Naive thymus-derived CD8-positive, alpha-beta T cell (primary cell): ENCODE measurements around the gene MPPED1. TPM values are rescaled to one million over a fixed set of nuclear protein-coding genes. Genes with fewer than 3 reads are reported as not detected.

Source experiments
- ATAC-seq, 2 donors: fragments of 150-1000 bp; cut with Tn5 transposase in 1 of 2; sonication (Bioruptor Pico), chemical (Tn5 transposase) in 1 of 2; 1 replicate in 1 of 2; 2 replicates in 1 of 2; pipeline ENCODE4 v1.10.0; 2021; ENCODE audit warnings: mild to moderate bottlenecking in 2 of 2, moderate library complexity in 2 of 2
- POLR2A ChIA-PET: fragments of 350-600 bp; sonication (Branson Sonifier 250); formaldehyde crosslinking; loops from one replicate; lab custom pipeline; 2021; ENCODE audit warnings: antibody characterized with exemption; lab: Charles Lee
- DNase-seq, 10 donors: peaks; one replicate each; pipeline versions ENCODE4 v3.0.0 to v3.0.0-alpha.2; 2020 to 2022
- H3K27ac Mint-ChIP-seq, 10 donors: one replicate each; pipeline ENCODE4 v1.8.0; 2020 to 2022; ENCODE audit warnings: mild to moderate bottlenecking in 10 of 10, mixed read lengths in 10 of 10, moderate library complexity in 4 of 10, inconsistent platforms in 1 of 10
- H3K27me3 Mint-ChIP-seq, 5 donors: one replicate each; pipeline ENCODE4 v1.8.0; 2021 to 2022; ENCODE audit warnings: mixed read lengths in 5 of 5
- H3K36me3 Mint-ChIP-seq, 3 donors: one replicate each; pipeline ENCODE4 v1.8.0; 2020 to 2022; ENCODE audit warnings: mixed read lengths in 3 of 3, mild to moderate bottlenecking in 2 of 3, inconsistent platforms in 1 of 3
- H3K4me1 Mint-ChIP-seq, 4 donors: one replicate each; pipeline ENCODE4 v1.8.0; 2021 to 2022; ENCODE audit warnings: mixed read lengths in 4 of 4
- H3K4me3 Mint-ChIP-seq, 10 donors: one replicate each; pipeline ENCODE4 v1.8.0; 2020 to 2022; ENCODE audit warnings: mild to moderate bottlenecking in 10 of 10, mixed read lengths in 10 of 10, moderate library complexity in 6 of 10, inconsistent platforms in 1 of 10
- H3K9me3 Mint-ChIP-seq, 9 donors: one replicate each; pipeline ENCODE4 v1.8.0; 2020 to 2022; ENCODE audit warnings: mixed read lengths in 9 of 9, mild to moderate bottlenecking in 3 of 9, inconsistent platforms in 1 of 9, moderate library complexity in 1 of 9
- polyA plus RNA-seq, 3 donors: library from polyadenylated mRNA; unstranded; fragments of 300-500 nt; fragmentation: Illumina TruSeq; gene quantifications; one replicate each; pipeline ENCODE4 v1.2.3, GENCODE V29; 2021
- total RNA-seq, 8 experiments: library from RNA in 2 of 8; stranded (reverse) in 2 of 8; gene quantifications; one replicate each; pipeline ENCODE4 v1.2.3 and lab custom pipeline; 2021 to 2026

MPPED1 gene
- total and polyA plus RNA-seq, 5 experiments from 2014 or later = 0.03 TPM; not detected in 4

DNA sequence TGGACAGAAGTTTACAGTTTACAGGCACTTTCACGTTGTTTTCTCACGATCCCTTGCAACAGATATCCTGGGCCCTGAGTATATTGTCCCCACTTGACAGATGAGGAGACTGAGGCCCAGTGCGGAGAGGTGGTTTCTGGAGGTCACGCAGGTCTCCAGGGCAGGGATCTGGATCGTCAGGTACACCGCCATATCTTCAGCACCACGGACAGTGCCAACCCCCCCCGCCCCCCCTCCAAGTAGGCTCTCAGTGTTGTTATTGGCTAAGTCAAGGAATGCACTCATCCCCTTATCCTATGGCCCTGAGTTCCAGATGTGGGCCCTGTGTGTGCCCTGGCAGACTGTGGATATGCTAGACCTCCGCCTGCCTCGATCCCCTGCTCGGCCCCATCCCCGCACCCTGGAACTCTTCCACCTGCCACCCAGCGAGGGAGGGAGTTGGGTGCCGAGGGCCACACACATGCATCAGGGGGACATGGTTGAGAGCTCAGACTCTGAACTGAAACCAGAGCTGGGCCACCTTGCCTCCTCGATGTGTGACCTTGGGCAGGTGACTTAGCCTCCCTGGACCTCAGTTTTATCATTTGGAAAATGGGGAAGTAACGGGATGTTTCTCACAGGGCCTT is 37.5 kb downstream of the MPPED1 start:
- Mint-ChIP-seq H3K27me3 (peaks cover 5 to 33% (median 11%) of the 10 kb centered on the region in 5 donors), H3K4me3 (no peak overlapping the region), H3K4me1 (peaks cover 0 to 4% (median under 1%) of the 10 kb centered on the region in 4 donors), H3K27ac (no peak overlapping the region), H3K36me3 (no peaks in the 10 kb centered on the region), H3K9me3 (no peaks in the 10 kb centered on the region)
- DNase-seq (no peak), ATAC-seq (no peak)
- POLR2A ChIA-PET = no interaction called here

DNA sequence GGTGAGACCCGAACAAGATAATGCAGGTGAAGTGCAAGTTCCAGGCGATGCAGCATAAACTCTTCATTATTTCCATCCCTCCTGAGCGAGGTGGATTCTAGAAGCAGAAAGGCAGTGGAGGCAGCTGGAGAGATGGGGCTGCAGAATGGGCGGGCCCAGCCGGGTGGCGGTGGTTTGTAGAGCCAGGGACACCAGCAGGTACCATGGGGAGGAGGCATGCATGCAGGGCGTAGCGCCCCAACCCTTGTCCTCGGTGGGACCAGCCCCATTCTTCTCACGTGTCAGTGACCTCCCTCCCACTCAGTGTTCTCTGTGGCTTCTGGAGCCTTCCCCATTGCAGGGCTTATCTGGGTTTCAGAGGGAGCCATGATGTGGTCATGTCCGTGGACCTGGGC is 38.0 kb downstream of the MPPED1 start:
- H3K9me3 Mint-ChIP-seq = no peaks in the 10 kb centered on the region
- DNase-seq (no peak), ATAC-seq (no peak)
- POLR2A ChIA-PET = no interaction called here
- peaks cover 7 to 37% (median 12%) of the 10 kb centered on the region in 5 donors for H3K27me3 Mint-ChIP-seq
- H3K36me3 Mint-ChIP-seq = no peaks in the 10 kb centered on the region
- H3K4me1 Mint-ChIP-seq = peaks cover 0 to 4% (median under 1%) of the 10 kb centered on the region in 4 donors
- H3K27ac Mint-ChIP-seq = no peak overlapping the region
- H3K4me3 Mint-ChIP-seq = no peak overlapping the region

- ATAC-seq = no peak
Measured at GRCh38 chr22:43451371-43452050, 39.7 kb downstream of the MPPED1 start.

DNA sequence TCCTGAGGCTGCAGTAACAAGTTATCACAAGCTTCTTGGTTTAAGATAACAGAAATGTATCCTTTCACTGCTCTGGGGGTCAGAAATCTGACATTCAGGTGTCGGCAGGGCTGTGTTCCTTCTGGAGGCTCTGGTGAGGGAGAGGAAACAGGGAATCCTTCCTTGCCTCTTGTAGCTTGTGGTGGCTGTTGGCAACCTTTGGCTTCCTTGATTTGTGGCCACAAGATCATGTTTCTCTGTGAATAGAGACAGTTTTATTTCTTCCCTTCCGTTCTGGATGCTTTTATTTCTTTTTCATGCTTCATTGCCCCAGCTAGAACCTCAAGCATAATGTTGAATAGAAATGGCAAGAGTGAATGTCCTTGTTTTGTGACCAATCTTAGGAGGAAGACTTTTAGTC is 44.0 kb downstream of the MPPED1 start:
- Mint-ChIP-seq H3K4me1 (no peaks in the 10 kb centered on the region), H3K4me3 (no peak overlapping the region), H3K9me3 (peaks cover 0 to 13% (median under 1%) of the 10 kb centered on the region in 9 donors), H3K27me3 (peaks cover 24 to 58% (median 26%) of the 10 kb centered on the region in 5 donors), H3K36me3 (peaks cover 0 to 5% (median 0%) of the 10 kb centered on the region in 3 donors), H3K27ac (no peak overlapping the region)
- POLR2A ChIA-PET = no interaction called here
- DNase-seq (no peak), ATAC-seq (no peak)

More at GRCh38 chr22:43451371-43452050, 39.7 kb downstream of the MPPED1 start:
- Mint-ChIP-seq H3K9me3 (no peaks in the 10 kb centered on the region), H3K4me1 (peaks cover 0 to 4% (median 0%) of the 10 kb centered on the region in 4 donors), H3K4me3 (no peak overlapping the region), H3K27me3 (peaks cover 9 to 39% (median 16%) of the 10 kb centered on the region in 5 donors), H3K36me3 (no peaks in the 10 kb centered on the region), H3K27ac (no peak overlapping the region)
- POLR2A ChIA-PET = no interaction called here
- no peak for DNase-seq

- no peak for DNase-seq
- H3K4me3 Mint-ChIP-seq = no peak overlapping the region
- H3K4me1 Mint-ChIP-seq = no peaks in the 10 kb centered on the region
- peaks cover 20 to 58% (median 26%) of the 10 kb centered on the region in 5 donors for H3K27me3 Mint-ChIP-seq
- POLR2A ChIA-PET = no interaction called here
- no peak for ATAC-seq
- H3K36me3 Mint-ChIP-seq = peaks cover 0 to 13% (median 0%) of the 10 kb centered on the region in 3 donors
- no peak overlapping the region for H3K27ac Mint-ChIP-seq
- H3K9me3 Mint-ChIP-seq = peaks cover 0 to 23% (median 3%) of the 10 kb centered on the region in 9 donors
Measured at GRCh38 chr22:43457002-43457401, 45.2 kb downstream of the MPPED1 start.

DNA sequence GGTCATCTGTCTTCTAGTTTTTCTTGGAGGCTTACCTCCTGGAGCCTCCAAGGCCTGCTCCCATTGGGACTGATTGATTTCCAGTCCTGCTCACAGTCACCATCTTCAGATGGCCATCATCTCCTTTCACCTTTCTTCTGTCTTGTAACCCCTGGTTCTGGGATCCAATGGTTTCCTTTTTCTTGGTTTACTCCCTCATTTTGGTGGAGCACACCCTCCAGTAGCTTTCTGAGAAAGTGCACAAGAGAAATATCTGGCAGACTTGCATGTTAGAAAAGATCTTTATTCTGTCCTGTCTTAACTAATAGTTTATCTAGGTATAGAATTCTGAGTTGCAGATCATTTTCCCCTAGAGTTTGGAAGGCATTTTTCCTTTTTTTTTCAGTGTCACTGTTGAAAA is 50.9 kb downstream of the MPPED1 start:
- POLR2A ChIA-PET = no interaction called here
- peaks cover 33 to 65% (median 42%) of the 10 kb centered on the region in 5 donors for H3K27me3 Mint-ChIP-seq

GRCh38 chr22:43464809-43465208 is 53.0 kb downstream of the MPPED1 start:
- Mint-ChIP-seq H3K4me1 (no peaks in the 10 kb centered on the region), H3K27me3 (peaks cover 30 to 65% (median 47%) of the 10 kb centered on the region in 5 donors), H3K36me3 (peaks cover 4 to 20% (median 9%) of the 10 kb centered on the region in 3 donors), H3K27ac (no peak overlapping the region), H3K9me3 (peaks cover 3 to 32% (median 23%) of the 10 kb centered on the region in 9 donors), H3K4me3 (no peak overlapping the region)
- DNase-seq = no peak
- POLR2A ChIA-PET = no interaction called here
- no peak for ATAC-seq

More for the DNA sequence above, 50.9 kb downstream of the MPPED1 start:
- H3K4me3 Mint-ChIP-seq = no peak overlapping the region
- no peak overlapping the region for H3K27ac Mint-ChIP-seq
- DNase-seq = no peak
- no peaks in the 10 kb centered on the region for H3K4me1 Mint-ChIP-seq
- H3K9me3 Mint-ChIP-seq = peaks cover 3 to 40% (median 23%) of the 10 kb centered on the region in 9 donors
- ATAC-seq = no peak
- H3K36me3 Mint-ChIP-seq = peaks cover 4 to 25% (median 9%) of the 10 kb centered on the region in 3 donors

GRCh38 chr22:43465291-43466015 is 53.6 kb downstream of the MPPED1 start:
- Mint-ChIP-seq H3K9me3 (peaks cover 3 to 31% (median 23%) of the 10 kb centered on the region in 9 donors), H3K4me1 (no peaks in the 10 kb centered on the region), H3K4me3 (no peak overlapping the region), H3K27ac (no peak overlapping the region), H3K36me3 (peaks cover 4 to 20% (median 9%) of the 10 kb centered on the region in 3 donors), H3K27me3 (peaks cover 33 to 71% (median 52%) of the 10 kb centered on the region in 5 donors)
- ATAC-seq (no peak), DNase-seq (no peak)
- POLR2A ChIA-PET = no interaction called here

DNA sequence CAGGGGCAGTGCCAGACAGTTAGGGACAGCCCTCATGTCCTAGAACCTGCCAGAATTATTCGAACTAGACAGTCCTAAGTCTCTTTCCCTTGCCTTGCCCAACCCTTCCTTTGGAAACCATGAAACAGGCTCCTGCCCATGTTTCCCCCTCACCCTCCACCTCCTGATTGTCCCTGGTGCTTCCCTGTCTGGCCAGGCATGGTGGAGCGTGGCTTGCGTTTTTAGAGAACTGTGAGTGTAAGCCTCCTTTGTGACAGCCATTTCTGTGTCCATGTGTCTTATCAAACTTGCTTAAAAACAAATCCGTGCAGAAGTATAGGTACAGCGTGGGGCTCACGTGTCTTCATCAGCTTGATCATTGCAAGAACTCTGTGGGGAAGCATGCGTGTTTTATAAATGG is 54.9 kb downstream of the MPPED1 start:
- H3K36me3 Mint-ChIP-seq = peaks cover 4 to 15% (median 9%) of the 10 kb centered on the region in 3 donors
- POLR2A ChIA-PET = no interaction called here
- peaks cover 34 to 78% (median 56%) of the 10 kb centered on the region in 5 donors for H3K27me3 Mint-ChIP-seq
- H3K4me1 Mint-ChIP-seq = no peaks in the 10 kb centered on the region
- H3K9me3 Mint-ChIP-seq = peaks cover 3 to 24% (median 17%) of the 10 kb centered on the region in 9 donors
- H3K4me3 Mint-ChIP-seq = no peak overlapping the region
- no peak for ATAC-seq
- H3K27ac Mint-ChIP-seq = no peak overlapping the region
- DNase-seq = no peak

GRCh38 chr22:43467216-43467940 is 55.6 kb downstream of the MPPED1 start:
- no peak for DNase-seq
- no peak for ATAC-seq
- Mint-ChIP-seq H3K9me3 (peaks cover 3 to 24% (median 16%) of the 10 kb centered on the region in 9 donors), H3K4me1 (no peaks in the 10 kb centered on the region), H3K27me3 (peaks cover 34 to 78% (median 56%) of the 10 kb centered on the region in 5 donors), H3K36me3 (peaks cover 4 to 12% (median 9%) of the 10 kb centered on the region in 3 donors), H3K27ac (no peak overlapping the region), H3K4me3 (no peak overlapping the region)
- POLR2A ChIA-PET = no interaction called here

- Mint-ChIP-seq H3K9me3 (peaks cover 0 to 4% (median 0%) of the 10 kb centered on the region in 9 donors), H3K36me3 (no peaks in the 10 kb centered on the region), H3K27me3 (peaks cover 35 to 74% (median 41%) of the 10 kb centered on the region in 5 donors), H3K4me1 (no peaks in the 10 kb centered on the region), H3K4me3 (no peak overlapping the region), H3K27ac (no peak overlapping the region)
- no peak for DNase-seq
- no peak for ATAC-seq
- POLR2A ChIA-PET = no interaction called here
Measured at GRCh38 chr22:43470253-43470652, 58.4 kb downstream of the MPPED1 start.

GRCh38 chr22:43470941-43471585 is 59.2 kb downstream of the MPPED1 start:
- ATAC-seq = no peak
- Mint-ChIP-seq H3K27ac (peak overlapping the region in 1 of 10 donors; percentile 30), H3K4me1 (no peaks in the 10 kb centered on the region), H3K4me3 (no peak overlapping the region), H3K9me3 (peaks cover 0 to 4% (median 0%) of the 10 kb centered on the region in 9 donors), H3K27me3 (peaks cover 32 to 69% (median 37%) of the 10 kb centered on the region in 5 donors), H3K36me3 (no peaks in the 10 kb centered on the region)
- DNase-seq = peak in 1 of 10 donors; percentile 26
- POLR2A ChIA-PET = no interaction called here
